DMS153 (cell line): ENCODE measurements around the gene ALG11.
A peak's percentile ranks its signal among the peaks of the same experiment; 100 is the strongest.
"Not testable (repeated sequence)": the region's sequence is repeated elsewhere in the genome, so short reads cannot be mapped to it uniquely, and the experiment has no call there.

Experiments used
- DNase-seq: peaks from one replicate; lab custom pipeline; 2025; lab: John Stamatoyannopoulos, UW

The ALG11 gene

DNA sequence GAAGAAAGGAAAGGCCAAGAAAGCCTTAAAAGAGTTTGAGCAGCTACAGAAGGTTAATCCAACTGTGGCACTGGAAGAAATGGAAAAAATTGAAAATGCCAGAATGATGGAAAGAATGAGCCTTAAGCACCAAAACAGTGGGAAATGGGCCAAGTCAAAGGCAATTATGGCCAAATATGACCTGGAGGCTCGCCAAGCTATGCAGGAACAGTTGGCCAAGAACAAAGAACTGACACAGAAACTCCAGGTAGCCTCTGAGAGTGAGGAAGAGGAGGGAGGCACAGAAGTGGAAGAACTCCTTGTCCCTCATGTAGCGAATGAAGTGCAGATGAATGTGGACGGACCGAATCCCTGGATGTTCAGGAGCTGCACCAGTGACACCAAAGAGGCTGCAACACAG is 17.4 kb downstream of the ALG11 start:
- no peak for DNase-seq

DNA sequence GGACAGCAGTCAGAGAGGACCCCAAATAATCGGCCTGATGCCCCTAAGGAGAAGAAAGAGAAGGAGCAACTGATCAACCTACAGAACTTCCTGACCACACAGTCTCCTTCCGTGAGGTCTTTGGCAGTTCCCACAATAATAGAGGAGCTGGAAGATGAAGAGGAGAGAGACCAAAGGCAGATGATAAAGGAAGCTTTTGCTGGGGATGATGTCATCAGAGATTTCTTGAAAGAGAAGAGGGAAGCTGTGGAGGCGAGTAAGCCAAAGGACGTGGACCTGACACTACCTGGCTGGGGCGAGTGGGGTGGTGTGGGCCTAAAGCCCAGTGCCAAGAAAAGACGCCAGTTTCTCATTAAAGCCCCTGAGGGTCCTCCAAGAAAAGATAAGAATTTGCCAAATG is 18.2 kb downstream of the ALG11 start:
- not testable (repeated sequence) for DNase-seq

DNA sequence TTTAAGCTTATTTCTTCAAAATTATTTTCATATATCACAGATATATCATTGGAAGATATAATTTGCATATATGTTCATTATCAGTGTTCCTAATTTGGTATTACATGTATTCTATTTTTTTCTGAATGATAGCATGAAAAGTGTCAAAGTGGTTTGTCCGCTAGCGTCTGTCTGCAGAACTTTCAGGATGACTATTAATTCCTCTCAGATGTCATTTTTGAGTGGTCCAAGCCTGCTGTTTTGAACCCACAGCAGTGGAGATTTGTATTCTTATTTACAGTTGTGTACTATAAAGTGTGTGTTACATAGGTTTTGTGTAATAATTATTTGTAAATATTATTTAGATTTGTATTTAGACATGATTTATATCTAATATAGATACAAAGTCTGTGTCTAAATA is 20.8 kb downstream of the ALG11 start:
- DNase-seq = no peak

DNA sequence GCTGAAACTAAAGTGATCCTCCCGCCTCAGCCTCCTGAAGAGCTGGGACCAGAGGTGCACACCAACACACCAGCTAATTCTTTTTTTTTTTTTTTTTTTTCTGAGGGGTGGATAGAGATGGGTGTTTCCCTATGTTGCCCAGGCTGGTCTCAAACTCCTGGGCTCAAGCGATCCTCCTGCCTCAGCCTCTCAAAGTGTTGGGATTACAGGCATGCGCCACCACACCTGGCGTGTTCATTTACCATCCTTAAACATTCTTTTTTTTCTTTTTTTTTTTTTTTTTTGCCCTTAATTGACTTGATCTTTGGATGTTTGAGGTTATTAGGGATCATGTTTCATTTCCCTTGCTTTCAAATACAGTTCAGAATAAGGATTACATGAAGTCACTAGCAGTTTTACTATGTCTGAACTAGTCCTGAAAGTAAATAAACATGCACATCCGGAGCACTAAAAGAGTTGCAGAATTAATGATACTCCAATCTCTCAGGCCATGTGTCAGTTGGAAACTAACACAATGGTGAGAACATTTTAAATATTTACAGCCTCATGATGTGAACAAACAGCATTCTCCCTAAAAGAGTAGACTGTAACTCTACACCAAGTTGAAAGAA is 22.5 kb downstream of the ALG11 start:
- peak; percentile 96 for DNase-seq

DNA sequence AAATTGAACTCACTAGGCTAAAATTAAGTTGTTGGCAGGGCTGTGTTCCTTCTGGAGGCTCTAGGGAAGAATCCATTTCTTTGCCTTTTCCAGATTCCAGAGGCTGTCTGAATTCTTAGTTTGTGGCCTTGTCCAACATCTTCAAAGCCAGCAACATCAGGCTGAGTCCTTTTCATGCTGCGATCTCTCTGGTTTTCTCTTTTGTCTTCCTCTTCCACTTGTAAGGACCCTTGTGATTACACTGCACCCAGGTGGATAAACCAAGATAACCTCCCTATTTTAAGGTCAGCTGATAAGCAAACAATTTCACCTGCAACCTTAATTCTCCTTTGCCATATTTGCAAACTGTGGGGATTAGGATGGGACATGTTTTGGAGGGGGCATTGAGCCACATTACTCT is 23.8 kb downstream of the ALG11 start:
- no peak for DNase-seq

DNA sequence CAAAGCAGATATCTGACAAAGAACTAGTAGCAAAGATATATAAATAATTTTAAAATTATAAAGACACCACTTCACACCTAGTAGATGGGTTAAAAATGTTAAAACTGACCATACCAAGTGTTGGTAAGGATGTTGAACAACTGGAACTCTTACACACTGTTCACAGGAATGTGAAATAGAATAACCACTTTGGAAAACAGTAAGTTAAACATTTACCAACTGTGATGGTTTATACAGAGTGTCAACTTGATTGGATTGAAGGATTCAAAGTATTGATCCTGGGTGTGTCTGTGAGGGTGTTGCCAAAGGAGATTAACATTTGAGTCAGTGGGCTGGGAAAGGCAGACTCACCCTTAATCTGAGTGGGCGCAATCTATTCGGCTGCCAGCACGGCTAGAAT is 31.5 kb downstream of the ALG11 start:
- DNase-seq = no peak

DNA sequence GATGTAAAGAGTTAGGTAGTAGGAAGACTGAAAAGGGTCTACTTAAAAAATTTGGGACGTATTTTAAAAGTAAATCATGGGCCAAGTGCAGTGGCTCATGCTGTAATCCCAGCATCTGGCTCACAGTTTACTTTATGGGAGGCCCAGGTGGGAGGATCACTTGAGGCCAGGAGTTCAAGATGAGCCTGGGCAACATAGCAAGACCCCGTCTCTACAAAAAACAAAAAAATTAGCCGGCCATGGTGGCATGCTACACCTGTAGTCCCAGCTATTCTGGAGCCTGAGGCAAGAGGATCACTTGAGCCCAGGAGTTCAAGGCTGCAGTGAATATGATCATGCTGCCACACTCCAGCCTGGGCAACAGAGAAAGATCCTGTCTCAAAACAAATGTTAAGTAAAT is 35.3 kb downstream of the ALG11 start:
- DNase-seq = no peak

DNA sequence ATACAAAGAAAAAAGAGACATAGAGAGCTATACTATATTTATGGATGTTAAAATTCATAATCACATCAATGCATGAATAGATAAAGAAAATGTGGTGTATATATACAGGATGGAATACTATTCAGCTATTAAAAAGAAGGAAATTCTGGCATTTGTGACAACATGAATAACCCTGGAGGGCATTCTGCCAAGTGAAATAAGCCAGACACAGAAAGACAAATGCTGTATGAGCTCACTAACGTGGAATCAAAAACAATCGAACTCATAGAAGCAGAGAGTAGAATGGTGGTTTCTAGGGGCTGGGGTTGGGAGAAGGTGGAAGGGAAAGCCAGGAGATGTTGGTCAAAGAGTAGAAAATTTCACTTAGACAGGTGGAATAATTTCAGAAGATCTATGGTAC is 36.3 kb downstream of the ALG11 start:
- DNase-seq = no peak

DNA sequence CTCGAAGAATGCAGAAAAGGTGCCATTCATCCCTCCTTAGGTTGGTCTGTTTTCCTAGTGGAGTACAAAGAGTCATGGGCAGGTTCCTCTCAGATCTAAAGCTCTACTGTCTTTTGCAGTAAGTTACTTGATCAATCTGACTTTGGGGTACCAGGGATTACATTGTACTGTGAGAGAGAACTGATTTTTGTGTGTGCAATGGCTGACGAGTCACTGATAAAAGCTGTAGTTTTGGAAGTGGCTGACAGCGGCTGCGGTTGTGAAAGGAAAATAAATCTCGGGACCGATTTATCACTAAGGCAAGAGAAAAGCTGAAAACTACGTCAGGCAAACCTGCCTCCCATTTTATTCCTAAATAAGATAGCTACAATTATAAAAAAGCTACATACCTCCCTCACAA is 39.2 kb downstream of the ALG11 start:
- no peak for DNase-seq

DNA sequence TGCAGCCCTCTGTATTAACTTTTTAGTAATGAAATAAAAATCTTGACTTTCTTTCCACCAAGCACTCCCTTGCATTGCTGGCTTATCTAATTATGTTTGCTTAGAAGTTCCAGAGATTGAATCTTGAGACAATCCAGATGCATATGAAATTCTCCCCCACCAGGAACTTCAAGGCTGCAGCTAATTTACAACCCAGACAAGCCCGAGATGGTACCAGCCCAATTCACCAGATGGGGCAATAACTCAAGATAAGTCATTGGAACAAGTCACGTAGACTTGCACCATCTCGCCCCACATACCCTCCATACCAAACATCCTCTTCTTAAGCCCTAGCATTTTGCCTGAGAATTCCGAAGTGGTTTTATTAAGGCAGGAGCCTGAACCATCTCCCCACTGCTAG is 41.3 kb downstream of the ALG11 start:
- DNase-seq = no peak

DNA sequence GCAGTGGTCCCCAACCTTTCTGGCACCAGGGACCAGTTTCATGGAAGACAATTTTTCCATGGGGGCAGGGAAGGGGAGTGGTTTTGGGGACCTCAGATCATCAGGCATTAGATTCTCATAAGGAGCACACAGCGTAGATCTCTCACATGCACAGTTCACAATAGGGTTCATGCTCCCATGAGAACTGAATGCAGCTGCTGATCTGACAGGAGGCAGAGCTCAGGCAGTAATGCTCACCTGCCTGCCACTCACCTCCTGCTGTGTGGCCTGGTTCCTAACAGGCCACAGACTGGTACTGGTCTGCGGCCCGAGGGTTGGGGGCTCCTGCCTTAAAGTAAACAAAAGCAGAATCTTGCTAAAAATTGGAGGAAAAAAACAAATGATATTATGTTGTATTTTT is 48.9 kb downstream of the ALG11 start:
- DNase-seq = not testable (repeated sequence)

DNA sequence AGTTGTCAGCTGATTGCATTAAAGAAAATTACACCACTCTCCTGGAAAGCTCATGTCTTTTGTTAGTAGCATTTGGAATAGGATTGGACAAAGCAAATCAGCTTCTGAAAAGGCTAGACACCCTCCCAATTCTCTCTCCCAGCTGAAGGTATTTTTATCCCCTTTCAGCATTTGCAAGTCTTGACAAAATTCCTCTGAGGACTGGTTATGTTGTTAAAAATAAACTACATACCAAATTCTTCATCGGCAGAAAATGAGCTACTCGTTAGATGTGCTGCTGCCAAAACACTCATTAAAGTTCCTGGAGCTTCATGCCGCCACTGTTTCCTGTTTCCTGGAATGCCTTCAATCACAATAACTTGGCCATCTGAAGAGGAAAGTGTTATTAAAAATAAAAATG is 49.4 kb downstream of the ALG11 start:
- DNase-seq = no peak

DNA sequence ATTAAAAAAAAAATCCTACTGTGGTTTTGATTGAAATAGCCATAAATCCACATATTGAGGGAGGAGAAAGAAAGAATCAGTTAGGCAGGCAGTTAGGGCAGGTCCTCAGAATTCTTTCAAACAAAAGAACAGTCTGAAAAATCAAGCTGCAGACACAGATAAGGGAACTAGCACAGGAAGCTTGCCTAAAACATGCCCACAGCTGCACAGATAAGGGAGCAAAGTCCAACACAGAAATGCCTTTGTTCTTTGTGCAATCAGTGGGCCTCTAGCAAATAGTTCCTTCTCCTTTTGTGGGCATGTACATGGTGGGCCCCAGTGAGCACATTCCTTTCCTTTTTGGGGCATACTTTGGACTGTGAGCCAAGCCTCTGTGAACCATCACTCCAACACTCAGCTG is 55.0 kb downstream of the ALG11 start:
- DNase-seq = no peak

DNA sequence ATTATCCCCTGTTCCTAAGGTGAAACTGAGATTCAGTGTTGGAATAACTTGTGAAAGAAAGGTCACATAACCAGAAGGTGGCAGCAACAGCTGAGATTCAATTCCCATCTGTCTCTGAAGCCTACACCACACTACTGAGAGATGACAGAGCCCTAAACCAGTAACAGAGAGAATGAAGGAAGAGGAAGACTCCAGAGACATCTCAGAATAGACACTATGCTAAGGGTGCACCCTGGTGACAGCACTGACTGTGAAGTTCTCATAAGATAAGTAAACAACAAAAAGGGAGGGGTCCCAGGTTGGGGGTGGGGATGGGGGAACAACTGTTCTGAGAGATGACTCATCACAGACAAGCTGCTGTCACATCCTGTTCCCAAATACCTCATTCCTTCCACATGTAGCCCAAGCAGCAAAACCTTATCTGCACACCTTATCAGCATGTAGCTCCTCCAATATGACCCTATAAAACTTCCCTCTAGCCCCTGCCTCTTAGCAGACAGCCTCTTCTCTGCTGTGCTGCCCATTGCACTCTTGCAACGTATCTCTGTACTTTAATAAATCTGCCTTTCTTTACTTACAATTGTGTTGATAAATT is 58.8 kb downstream of the ALG11 start:
- DNase-seq = no peak
